ENCODE data around the gene ALLC. TPM values are rescaled to one million over a fixed set of nuclear protein-coding genes. Genes with fewer than 3 reads are reported as not detected.

The ALLC gene
- total and polyA plus RNA-seq, 7 donors: not detected

GRCh38 chr2:3729055-3729448 is 71.1 kb downstream of the ALLC start:
- Histone ChIP-seq H3K4me3 (no peak overlapping the region), H3K4me1 (peaks cover 0 to 7% (median 0%) of the 10 kb centered on the region in 4 donors), H3K36me3 (no peaks in the 10 kb centered on the region), H3K9me3 (no peaks in the 10 kb centered on the region), H3K27ac (no peak overlapping the region), H3K27me3 (peaks cover 0 to 7% (median 0%) of the 10 kb centered on the region in 3 donors)
- WGBS, 2 donors: 75 to 85% methylated on average over 8 of the region's 8 CpGs
- TF ChIP-seq POLR2A (IDR thresholded peaks at IDR 0.05): no peak
- TF ChIP-seq CTCF (IDR thresholded peaks at IDR 0.05): no peak
- TF ChIP-seq POLR2AphosphoS5 (IDR thresholded peaks at IDR 0.05): no peak
- no peak for TF ChIP-seq EP300 (IDR thresholded peaks at IDR 0.05)
- no peak for DNase-seq
- intact Hi-C loops (cut with DNase I): loop anchor here (5.0 kb wide), 1 partner anchor 53 kb away; no protein-coding TSS in a partner anchor

GRCh38 chr2:3729786-3730185 is 71.8 kb downstream of the ALLC start:
- H3K9me3 ChIP-seq: no peaks in the 10 kb centered on the region
- no peak overlapping the region for H3K27ac ChIP-seq
- H3K36me3 ChIP-seq: no peaks in the 10 kb centered on the region
- WGBS, 2 donors: 68 to 83% methylated on average over 9 of the region's 9 CpGs
- no peak overlapping the region for H3K4me3 ChIP-seq
- DNase-seq: no peak
- peaks cover 0 to 7% (median 0%) of the 10 kb centered on the region in 3 donors for H3K27me3 ChIP-seq
- peaks cover 0 to 7% (median 0%) of the 10 kb centered on the region in 4 donors for H3K4me1 ChIP-seq
- intact Hi-C loops (cut with DNase I): loop anchor here (5.0 kb wide), 1 partner anchor 53 kb away; no protein-coding TSS in a partner anchor
- TF ChIP-seq CTCF (IDR thresholded peaks at IDR 0.05): no peak
- TF ChIP-seq EP300 (IDR thresholded peaks at IDR 0.05): no peak
- TF ChIP-seq POLR2A (IDR thresholded peaks at IDR 0.05): no peak
- no peak for TF ChIP-seq POLR2AphosphoS5 (IDR thresholded peaks at IDR 0.05)

GRCh38 chr2:3730646-3731045 is 72.6 kb downstream of the ALLC start:
- WGBS, 2 donors: 75 to 87% methylated on average over 8 of the region's 8 CpGs
- H3K4me3 ChIP-seq: no peak overlapping the region
- no peak for DNase-seq
- H3K9me3 ChIP-seq: no peaks in the 10 kb centered on the region
- peaks cover 0 to 7% (median 0%) of the 10 kb centered on the region in 3 donors for H3K27me3 ChIP-seq
- H3K4me1 ChIP-seq: peaks cover 0 to 7% (median 0%) of the 10 kb centered on the region in 4 donors
- H3K27ac ChIP-seq: no peak overlapping the region
- intact Hi-C loops (cut with DNase I): no loop called here
- H3K36me3 ChIP-seq: no peaks in the 10 kb centered on the region
- TF ChIP-seq EP300 (IDR thresholded peaks at IDR 0.05) (no peak), POLR2AphosphoS5 (IDR thresholded peaks at IDR 0.05) (no peak), POLR2A (IDR thresholded peaks at IDR 0.05) (no peak), CTCF (IDR thresholded peaks at IDR 0.05) (no peak)

- Histone ChIP-seq H3K36me3 (no peaks in the 10 kb centered on the region), H3K27ac (no peak overlapping the region), H3K9me3 (no peaks in the 10 kb centered on the region), H3K27me3 (peaks cover 0 to 2% (median 0%) of the 10 kb centered on the region in 3 donors), H3K4me1 (peaks cover 0 to 7% (median 0%) of the 10 kb centered on the region in 4 donors), H3K4me3 (no peak overlapping the region)
- intact Hi-C loops (cut with DNase I): no loop called here
- DNase-seq: no peak
- TF ChIP-seq POLR2A (IDR thresholded peaks at IDR 0.05) (no peak), EP300 (IDR thresholded peaks at IDR 0.05) (no peak), POLR2AphosphoS5 (IDR thresholded peaks at IDR 0.05) (no peak), CTCF (IDR thresholded peaks at IDR 0.05) (no peak)
- WGBS, 2 donors: 93 to 94% methylated on average over 7 of the region's 7 CpGs
Measured at GRCh38 chr2:3731829-3732228, 73.8 kb downstream of the ALLC start.

GRCh38 chr2:3736112-3736511 is 78.1 kb downstream of the ALLC start:
- DNase-seq: no peak
- intact Hi-C loops (cut with DNase I): no loop called here
- no peak overlapping the region for H3K27ac ChIP-seq
- no peak overlapping the region for H3K4me3 ChIP-seq
- no peaks in the 10 kb centered on the region for H3K4me1 ChIP-seq
- TF ChIP-seq POLR2AphosphoS5 (IDR thresholded peaks at IDR 0.05) (no peak), CTCF (IDR thresholded peaks at IDR 0.05) (no peak), EP300 (IDR thresholded peaks at IDR 0.05) (no peak), POLR2A (IDR thresholded peaks at IDR 0.05) (no peak)
- H3K27me3 ChIP-seq: no peaks in the 10 kb centered on the region
- WGBS, 2 donors: 80 to 89% methylated on average over 7 of the region's 7 CpGs
- H3K36me3 ChIP-seq: no peaks in the 10 kb centered on the region
- H3K9me3 ChIP-seq: no peaks in the 10 kb centered on the region
